ENCODE measurements around the gene DALRD3.
A peak's percentile ranks its signal among the peaks of the same experiment; 100 is the strongest.
"Not testable (repeated sequence)": the region's sequence is repeated elsewhere in the genome, so short reads cannot be mapped to it uniquely, and the experiment has no call there.

The DALRD3 gene

DNA sequence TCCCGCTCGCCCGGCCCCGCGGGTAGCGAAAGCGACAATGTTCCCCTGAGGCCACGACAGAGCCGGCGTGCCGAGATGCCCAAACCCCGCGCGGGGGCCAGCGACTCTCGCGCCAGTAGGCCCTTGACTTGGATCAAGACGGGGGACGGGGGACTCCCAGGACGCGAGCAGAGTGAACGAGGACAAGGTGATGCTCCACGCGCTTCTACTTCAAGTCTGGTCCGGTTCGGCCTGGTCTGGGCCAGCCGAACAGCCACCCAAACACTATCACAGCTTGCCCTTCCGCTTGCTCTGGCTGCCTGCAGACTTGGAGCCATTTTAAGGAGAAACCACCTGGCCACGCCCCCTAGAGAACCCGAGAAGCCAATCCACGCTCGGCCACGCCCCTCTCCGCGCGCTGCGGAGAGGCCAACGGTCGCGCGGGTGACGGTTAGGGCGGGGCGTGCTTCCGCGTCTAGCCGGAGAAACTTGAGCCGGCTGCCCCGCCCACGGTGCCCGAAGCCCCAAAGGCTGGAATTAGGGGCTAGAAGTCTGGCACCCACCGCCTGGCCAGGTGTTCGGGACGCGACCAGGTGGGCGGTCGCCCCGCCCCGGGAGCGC lies 2.9 kb upstream of the DALRD3 start:
- peak; percentile 97 for DNase-seq (ENCODE audit: low spot score)

DNA sequence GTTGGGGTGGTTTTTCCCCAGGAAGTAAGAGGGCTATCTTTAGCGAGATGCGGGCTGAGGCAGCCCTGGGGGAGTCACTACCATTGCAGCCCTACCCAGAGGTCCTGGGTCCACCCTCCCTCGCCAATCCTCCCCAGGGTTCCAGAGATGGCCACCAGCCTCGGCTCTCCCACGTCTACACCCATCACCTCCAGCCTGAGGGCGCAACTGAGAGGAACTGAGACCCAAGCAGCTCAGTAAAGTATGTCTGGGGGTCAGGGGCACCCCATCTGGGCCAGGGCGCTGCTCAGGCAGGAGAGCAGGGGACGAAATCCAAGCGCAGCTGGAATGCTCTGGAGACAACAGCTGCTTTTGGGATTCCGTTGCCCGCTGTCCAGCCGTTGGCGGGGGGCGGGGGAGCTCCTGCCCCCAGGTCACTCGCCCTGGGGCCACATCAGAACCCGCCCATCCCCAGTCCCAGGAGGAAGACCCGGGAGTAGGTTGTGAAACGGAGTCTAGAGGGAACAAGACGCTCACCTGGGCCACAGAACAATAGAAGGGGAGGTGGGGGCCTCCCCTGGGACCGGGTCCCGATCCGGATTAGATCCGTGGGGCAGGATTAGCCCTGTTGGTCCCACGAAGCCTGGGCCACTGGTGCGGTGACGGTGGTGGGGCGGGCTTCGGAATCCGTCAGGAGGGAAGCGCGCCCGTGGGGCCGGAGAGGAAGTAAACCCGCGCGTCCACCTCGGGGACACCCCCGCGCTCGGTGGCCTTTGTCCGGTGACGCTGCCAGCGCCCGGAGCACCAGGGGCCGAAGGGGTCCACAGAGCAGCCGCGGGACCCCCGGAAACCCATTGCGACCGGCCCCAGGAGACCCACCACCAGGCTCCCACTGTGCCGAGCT lies 2.2 kb upstream of the DALRD3 start:
- DNase-seq (ENCODE audit: low spot score), result peak; percentile 29

DNA sequence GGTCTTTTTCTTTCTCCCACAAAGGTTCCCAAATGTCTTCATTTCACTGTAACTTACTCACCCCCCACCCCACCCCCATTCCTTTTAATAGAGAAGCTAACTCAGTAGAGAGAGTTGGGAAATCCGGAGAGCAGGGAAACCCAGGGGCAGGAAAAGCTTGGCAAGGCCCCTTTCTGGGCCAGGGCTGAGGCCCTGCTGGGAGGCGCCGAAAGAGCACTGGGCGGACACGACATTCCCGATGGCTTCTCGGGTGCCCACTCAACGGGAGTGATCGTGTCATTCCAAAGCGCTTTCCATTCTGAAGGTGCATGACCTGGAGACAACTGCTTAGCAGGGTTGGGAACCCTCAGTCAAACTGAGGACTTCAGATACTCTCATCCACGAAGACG lies 1.6 kb upstream of the DALRD3 start:
- no peak for DNase-seq (ENCODE audit: low spot score)

DNA sequence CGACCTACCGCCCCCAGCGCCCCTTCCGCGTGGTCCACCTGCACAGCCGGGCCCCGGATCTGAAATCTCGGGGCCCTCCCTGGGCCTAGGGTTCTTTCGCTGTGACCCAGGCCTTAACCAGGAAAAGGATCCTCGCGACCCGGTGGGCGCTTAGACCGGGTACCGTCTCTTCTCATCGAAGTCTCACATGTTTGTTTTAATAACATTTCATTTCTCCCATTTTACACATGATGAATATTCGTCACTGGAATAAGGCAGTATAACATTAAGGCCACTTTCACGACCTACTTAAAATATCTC lies 277 bp upstream of the DALRD3 start:
- no peak for DNase-seq (ENCODE audit: low spot score)

DNA sequence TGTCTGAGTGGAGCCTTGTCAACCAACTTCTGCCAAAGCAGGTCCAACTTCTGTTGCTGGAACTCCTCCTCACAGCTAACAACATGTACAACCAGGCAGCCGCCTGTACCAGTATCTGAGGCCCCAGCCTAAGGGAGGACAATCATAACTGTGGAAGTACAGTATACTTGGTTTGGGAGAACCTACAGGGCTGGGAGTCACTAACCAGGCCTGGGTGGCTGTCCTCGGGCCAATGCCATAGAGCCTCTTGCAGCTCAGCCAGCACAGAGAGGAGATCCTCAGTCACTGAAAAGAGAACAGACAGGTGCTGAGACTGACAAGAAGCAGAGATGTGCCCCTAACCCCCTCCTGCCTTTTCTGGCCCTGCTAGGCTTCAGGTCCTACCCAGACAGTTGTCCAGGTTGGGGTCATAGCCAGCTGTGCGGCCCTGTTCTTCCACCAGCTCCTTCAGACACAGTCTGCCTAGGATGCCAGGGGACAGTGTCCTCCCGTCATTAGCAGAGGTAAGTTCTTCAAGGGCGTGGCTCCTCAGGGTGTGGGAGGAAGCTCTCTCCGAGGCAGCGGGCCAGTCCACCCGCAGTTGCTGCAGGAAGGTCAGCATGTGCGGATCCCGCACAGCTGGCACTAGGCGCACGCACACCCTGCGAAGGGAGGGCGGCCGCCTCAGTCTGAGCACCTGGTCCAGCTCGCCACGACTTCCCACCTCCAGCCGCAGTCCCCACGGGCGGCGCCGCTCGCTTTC lies 980 bp downstream of the DALRD3 start:
- no peak for DNase-seq (ENCODE audit: low spot score)

DNA sequence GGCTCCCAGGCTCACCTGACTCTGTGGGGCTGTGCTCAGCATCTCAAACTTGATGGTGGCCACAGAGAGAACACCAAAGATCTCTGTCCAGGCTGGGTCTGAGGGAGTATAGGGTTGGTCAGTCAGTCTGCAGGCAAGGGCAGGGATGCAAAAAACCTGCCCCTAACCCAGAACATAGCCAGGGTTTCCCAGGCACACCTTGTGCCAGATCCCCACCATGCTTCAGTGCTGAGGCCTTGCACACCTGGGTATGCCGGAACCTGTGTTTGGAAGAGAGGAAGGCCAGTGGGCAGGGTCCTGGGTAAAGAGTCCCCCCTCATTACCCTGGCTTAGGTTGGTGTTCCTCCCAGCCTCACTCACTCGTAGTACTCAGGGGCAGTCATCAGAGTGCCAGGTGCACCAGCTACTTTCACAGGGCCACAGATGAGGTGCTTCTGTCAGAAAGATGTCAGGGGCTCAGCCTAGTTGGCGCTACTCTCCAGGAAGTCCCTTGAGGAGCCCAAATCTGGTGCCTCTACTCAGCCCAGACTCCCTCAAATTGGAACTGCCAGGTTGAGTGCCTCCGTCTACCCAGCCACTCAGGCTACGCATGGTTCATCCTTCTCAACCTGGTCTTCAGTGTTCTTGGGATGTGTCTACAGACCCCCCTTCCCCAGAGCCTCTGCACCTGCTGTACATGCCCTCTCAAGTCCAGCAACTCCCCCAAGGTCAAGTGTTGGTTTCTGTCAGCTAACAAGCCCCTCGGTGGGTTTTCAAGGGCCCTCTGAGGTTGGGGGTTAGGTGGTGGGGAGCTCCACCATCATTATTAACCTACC lies 1.8 kb downstream of the DALRD3 start:
- no peak for DNase-seq (ENCODE audit: low spot score)

DNA sequence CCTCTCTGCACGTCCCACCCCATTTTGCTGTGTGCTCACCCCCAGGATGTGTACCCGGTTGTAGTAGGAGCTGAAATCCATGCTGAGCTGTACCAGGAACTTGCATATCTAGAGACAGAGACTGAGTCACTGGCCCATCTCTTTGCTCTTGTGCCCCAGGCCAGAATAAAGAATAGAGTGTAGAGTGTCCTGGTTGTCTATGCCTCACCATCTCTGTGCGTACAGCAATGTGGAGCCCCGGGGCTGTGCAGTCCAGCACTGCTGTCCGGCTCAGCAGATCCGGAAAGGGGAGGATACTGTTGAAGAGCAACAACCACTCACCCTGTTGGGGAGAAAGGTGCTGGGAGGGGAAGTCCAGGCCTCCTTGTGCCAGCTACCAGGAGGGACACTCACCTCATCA lies 2.6 kb downstream of the DALRD3 start:
- DNase-seq (ENCODE audit: low spot score), result no peak

DNA sequence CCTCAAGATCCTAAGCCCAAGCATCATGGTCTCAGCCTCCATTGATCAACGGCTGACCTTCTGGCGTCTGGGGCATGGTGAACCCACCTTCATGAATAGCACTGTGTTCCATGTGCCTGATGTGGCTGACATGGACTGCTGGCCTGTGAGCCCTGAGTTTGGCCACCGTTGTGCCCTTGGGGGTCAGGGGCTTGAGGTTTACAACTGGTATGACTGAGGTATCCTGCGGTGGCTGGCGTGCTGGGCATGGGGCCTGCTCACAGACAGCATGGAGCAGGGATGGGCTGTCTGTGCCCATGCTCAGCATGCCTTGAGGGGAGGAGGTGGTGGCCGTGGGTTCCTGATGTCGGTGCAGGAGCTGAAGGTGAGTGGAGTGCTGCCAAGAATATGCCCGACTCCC lies 3.3 kb downstream of the DALRD3 start:
- DNase-seq (ENCODE audit: low spot score), result no peak

DNA sequence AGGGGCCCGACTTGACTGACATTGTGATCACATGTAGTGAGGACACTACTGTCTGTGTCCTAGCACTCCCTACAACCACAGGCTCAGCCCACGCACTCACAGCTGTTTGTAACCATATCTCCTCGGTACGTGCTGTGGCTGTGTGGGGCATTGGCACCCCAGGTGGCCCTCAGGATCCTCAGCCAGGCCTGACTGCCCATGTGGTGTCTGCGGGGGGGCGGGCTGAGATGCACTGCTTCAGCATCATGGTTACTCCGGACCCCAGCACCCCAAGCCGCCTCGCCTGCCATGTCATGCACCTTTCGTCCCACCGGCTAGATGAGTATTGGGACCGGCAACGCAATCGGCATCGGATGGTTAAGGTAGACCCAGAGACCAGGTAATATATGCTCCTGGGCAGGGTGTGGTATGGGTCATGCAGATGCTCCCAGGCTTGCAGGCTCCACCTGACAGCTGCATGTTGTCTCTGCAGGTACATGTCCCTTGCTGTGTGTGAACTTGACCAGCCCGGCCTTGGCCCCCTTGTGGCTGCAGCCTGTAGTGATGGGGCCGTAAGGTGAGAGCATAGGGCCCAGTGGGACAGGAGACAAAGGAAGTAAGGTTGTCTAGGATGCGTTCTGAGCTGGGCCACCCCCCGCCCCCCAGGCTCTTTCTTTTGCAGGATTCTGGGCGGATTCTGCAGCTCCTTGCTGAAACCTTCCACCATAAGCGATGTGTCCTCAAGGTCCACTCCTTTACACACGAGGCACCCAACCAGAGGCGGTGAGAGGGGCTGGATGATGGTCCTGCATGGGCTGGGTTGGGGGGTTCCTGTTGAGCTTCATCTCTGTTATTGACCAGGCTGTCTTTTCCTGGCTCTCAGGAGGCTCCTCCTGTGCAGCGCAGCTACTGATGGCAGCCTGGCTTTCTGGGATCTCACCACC lies 4.4 kb downstream of the DALRD3 start:
- DNase-seq (ENCODE audit: low spot score), result no peak

DNA sequence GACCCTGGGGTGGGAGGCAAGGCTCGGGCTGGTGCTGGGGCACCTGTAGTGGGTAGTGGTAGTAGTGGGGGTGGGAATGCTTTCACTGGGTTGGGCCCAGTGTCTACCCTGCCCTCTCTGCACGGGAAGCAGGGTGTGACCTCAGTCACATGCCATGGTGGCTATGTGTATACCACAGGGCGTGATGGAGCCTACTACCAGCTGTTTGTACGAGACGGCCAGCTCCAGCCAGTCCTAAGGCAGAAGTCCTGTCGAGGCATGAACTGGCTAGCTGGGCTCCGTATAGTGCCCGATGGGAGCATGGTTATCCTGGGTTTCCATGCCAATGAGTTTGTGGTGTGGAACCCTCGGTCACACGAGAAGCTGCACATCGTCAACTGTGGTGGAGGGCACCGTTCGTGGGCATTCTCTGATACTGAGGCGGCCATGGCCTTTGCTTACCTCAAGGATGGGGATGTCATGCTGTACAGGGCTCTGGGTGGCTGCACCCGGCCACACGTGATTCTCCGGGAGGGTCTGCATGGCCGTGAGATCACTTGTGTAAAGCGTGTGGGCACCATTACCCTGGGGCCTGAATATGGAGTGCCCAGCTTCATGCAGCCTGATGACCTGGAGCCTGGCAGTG lies 5.2 kb downstream of the DALRD3 start:
- DNase-seq (ENCODE audit: low spot score), result no peak

DNA sequence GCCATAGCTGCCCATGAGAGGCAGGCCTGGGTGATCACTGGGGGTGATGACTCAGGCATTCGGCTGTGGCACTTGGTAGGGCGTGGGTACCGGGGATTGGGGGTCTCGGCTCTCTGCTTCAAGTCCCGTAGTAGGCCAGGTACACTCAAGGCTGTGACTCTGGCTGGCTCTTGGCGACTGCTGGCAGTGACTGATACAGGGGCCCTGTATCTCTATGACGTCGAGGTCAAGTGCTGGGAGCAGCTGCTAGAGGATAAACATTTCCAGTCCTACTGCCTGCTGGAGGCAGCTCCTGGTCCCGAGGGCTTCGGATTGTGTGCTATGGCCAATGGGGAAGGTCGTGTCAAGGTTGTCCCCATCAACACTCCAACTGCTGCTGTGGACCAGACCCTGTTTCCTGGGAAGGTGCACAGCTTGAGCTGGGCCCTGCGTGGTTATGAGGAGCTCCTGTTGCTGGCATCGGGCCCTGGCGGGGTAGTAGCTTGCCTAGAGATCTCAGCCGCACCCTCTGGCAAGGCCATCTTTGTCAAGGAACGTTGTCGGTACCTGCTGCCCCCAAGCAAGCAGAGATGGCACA lies 5.9 kb downstream of the DALRD3 start:
- no peak for DNase-seq (ENCODE audit: low spot score)

DNA sequence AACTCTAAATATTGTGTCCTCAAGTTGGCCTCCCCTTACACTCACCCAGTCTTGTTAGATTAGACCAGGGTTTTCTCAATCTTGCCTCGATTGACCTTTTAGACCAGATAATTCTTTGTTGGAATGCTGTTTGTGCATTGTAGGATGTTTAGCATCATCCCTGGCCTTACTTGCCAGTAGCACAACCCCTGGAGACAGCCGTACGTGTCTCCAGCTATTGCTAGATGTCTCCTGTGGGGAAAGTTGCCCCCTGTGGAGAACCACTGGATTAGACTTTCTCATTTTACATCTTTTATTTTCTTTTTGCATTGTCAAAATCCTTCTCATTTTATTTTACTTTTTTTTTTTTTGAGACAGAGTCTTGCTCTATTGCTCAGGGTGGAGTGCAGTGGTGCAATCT lies 9.0 kb downstream of the DALRD3 start:
- no peak for DNase-seq (ENCODE audit: low spot score)

DNA sequence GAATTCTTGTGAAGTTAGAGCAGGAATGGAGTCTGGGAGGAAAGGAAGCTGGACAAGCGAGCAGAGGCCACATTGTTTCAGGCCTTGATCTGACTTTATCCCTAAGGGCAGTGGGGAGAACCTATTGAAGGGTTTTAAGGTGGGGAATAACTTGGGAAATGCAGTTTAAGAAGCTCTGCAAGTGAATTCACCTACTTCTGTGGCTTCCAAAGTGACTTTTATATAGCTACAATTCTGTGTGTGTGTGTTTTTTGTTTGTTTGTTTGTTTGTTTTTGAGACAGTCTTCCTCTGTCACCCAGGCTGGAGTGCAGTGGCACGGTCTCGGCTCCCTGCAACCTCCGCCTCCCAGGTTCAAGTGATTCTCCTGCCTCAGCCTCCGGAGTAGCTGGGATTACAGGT lies 9.8 kb downstream of the DALRD3 start:
- DNase-seq (ENCODE audit: low spot score), result not testable (repeated sequence)

DNA sequence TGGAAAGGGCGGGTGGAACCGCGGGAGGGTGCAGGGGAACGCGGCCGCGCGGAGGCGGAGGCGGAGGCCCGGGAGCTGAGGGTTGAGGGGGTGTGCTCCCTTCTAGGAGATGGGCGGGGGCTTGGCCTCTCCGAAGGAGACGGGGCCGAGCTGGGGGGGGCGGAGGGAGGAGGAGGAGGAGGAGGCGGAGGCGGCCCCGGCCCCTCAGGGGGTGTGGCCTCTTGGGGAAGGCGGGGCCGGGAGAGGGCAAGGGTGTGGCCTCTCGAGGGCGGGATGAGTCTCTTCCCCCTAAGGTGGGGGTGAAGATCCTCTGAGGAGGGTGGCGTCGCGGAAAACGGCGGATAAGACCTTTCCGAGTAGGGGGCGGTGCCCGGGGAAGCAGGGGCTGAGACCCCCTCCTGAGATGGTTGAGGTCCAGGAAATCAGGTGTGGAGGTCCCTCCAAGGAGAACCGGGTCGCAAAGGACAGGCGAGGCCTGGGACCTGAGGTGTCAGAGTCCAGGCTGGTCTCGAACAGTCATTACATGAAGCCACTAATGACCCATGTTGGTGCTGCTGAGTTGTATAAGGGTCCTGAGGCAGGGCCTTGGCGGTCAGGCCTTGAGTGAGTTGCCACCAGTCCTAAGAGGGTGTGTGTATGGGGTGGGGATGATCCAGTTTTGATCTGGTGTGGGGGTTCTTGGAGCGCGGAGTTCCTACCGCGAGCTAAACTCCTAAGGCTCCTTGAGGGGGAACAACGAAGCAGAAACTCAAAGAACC lies 10.4 kb downstream of the DALRD3 start:
- DNase-seq (ENCODE audit: low spot score), result peak; percentile 92

DNA sequence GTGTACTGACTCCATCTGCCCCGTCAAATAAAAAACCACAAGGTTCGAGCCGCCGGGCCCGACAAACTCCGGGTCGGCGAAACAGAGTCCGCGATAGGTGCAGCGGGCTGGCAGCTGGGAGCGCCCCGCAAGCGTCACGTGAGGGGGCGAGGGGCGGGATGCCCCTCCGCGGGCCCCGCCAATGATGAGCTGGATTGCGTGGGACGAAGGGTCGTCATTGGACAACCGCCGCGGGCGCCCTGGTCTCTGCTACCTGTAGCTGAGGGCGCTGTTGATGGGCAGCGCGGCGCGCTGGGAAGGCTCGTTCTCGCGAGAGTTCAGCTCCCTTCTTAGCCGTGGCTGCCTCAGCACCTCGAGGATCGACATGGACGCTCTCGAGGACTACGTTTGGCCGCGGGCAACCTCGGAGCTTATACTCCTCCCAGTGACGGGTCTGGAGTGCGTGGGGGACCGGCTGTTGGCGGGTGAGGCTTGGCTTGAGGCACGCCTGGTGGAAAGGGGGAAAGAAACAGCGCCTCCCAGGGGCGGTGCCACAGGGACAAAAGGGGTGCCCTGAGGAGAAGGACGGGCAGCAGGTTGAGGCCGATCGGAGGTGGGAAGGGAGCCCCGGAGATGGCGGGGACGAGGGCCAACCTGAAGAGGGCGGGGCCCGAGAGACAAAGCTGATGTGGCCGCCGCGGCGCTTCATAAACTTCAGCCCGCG lies 11.2 kb downstream of the DALRD3 start, which contains the start of gene WDR6:
WDR6 (plus strand) TSS at position 324 of the 703 bp plus-strand sequence; CDS start at position 365, 41 bp downstream.
- DNase-seq (ENCODE audit: low spot score), result peak; percentile 94

DNA sequence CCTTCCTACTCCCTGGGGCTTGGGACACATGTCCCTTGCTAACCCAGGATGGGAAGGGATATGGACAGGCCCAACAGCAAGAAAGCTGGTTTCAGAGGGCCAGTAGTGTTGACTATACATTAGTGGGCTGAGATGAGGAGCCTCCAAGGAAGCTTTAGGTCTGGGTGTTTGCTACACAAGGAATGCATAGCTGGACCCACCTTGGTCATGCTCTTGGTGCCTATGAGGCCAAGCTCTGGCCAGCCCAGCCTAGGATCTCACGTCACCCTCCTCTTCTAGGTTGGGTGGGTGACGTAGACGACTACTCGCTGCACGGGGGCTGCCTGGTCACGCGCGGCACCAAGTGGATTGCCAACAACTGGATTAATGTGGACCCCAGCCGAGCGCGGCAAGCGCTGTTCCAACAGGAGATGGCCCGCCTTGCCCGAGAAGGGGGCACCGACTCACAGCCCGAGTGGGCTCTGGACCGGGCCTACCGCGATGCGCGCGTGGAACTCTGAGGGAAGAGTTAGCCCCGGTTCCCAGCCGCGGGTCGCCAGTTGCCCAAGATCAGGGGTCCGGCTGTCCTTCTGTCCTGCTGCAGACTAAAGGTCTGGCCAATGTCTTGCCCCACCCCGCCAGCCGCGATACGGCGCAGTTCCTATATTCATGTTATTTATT lies 11.8 kb downstream of the DALRD3 start:
- DNase-seq (ENCODE audit: low spot score), result peak; percentile 45

DNA sequence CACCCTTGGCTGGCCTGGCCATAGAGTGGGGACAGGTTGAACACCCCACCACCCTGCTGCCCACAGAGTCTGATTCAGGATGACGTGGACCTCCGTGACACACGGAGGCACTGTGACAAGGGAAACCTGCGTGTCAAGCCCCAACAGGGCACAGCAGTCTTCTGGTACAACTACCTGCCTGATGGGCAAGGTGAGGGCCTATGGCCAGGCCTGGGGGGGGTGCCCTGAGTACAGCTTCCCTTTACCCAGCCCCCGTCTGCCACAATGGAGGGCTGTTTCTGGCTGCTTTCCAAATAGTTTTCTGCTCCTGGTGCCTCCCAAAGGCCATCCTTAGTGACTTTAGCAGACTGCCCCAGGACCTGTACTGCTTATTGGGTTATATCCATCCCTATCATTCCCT lies 12.4 kb downstream of the DALRD3 start:
- no peak for DNase-seq (ENCODE audit: low spot score)

DNA sequence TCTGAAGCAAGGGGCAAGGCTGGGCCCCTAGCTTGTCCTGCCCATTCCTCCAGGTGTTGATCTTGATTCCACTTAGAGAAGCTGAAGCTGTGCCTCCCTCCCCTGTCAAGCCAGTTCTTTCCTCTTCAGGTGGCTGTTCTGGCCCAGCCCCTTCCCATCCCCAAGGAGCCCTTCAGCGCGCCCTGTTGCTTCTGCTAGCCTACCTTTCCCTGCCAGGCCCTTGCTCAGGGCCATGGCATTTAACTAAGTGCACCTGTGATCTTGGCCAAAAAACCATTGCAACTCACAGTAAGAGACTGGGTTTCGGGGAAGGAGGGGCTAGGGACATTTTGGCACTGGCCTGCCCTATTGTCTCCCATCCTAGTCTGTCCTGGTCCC lies 13.1 kb downstream of the DALRD3 start:
- no peak for DNase-seq (ENCODE audit: low spot score)
